Right atrium auricular region (tissue), 2 donors: ENCODE measurements around the gene XXYLT1. TPM values are rescaled to one million over a fixed set of nuclear protein-coding genes. Genes with fewer than 3 reads are reported as not detected.

Experiments
- DNase-seq: peaks from one replicate; pipeline ENCODE4 v3.0.0-alpha.2; 2019; ENCODE audit warnings: low spot score
- H3K27ac ChIP-seq, 2 donors: fragments of 200-600 bp; sonication (generic); 1 replicate in 1 of 2; 2 replicates in 1 of 2; pipeline ENCODE4 v1.5.1; 2016 to 2019
- H3K27me3 ChIP-seq, 2 donors: fragments of 200-600 bp; sonication (generic); one replicate each; pipeline versions ENCODE4 v1.5.1 to v1.6.0; 2017 to 2019
- H3K36me3 ChIP-seq: fragments of 200-600 bp; sonication (generic); one replicate; pipeline ENCODE4 v1.5.1; 2016
- H3K4me1 ChIP-seq, 2 donors: fragments of 200-600 bp; sonication (generic); one replicate each; pipeline versions ENCODE4 v1.5.1 to v1.6.0; 2017 to 2019
- H3K4me3 ChIP-seq, 2 donors: fragments of 200-600 bp; sonication (generic); 1 replicate in 1 of 2; 2 replicates in 1 of 2; pipeline ENCODE4 v1.5.1; 2017 to 2019; ENCODE audit warnings: mild to moderate bottlenecking in 1 of 2, moderate library complexity in 1 of 2
- H3K9me3 ChIP-seq, 2 donors: fragments of 200-600 bp; sonication (generic); one replicate each; pipeline ENCODE4 v1.5.1; 2019
- total RNA-seq, 2 donors: library from RNA; depleted of rRNA; stranded (reverse); fragments of >200 nt; gene quantifications; one replicate each; pipeline ENCODE4 v1.1.0, GENCODE V29; 2016
- TF ChIP-seq, protein P1 (sequence below), 2 donors: fragments of 200-600 bp; sonication (generic); IDR thresholded peaks; one replicate each; pipeline ENCODE4 v1.5.1; 2019; ENCODE audit warnings: antibody characterized with exemption in 2 of 2

XXYLT1 gene
- total RNA-seq, 2 donors from 2014 or later = 4.6 to 6.7 TPM

DNA sequence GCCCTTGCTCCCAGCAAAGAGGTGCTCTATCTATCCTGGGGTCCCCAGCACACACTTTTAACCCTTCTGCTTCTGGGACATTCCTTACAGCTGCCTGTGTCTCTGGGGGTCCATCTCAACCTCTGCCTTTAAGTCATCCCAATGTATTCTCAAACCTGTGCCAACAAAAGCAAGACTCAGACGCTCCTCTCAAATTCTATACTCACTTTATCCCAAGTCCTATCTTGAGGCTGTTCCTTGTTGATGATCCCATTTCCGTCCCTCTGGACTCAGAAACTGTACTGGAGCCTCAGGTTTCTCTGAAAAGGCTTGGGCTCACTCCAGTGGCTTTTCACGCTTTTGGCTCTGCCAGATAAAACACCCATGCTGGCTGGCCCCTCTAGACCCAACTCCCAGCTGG lies 69.7 kb downstream of the XXYLT1 start:
- Histone ChIP-seq H3K9me3 (no peaks in the 10 kb centered on the region), H3K36me3 (no peaks in the 10 kb centered on the region), H3K27ac (no peak overlapping the region), H3K4me3 (no peak overlapping the region), H3K4me1 (peaks cover 0 to 31% of the 10 kb centered on the region in 2 donors), H3K27me3 (no peaks in the 10 kb centered on the region)
- TF ChIP-seq, protein P1, sequence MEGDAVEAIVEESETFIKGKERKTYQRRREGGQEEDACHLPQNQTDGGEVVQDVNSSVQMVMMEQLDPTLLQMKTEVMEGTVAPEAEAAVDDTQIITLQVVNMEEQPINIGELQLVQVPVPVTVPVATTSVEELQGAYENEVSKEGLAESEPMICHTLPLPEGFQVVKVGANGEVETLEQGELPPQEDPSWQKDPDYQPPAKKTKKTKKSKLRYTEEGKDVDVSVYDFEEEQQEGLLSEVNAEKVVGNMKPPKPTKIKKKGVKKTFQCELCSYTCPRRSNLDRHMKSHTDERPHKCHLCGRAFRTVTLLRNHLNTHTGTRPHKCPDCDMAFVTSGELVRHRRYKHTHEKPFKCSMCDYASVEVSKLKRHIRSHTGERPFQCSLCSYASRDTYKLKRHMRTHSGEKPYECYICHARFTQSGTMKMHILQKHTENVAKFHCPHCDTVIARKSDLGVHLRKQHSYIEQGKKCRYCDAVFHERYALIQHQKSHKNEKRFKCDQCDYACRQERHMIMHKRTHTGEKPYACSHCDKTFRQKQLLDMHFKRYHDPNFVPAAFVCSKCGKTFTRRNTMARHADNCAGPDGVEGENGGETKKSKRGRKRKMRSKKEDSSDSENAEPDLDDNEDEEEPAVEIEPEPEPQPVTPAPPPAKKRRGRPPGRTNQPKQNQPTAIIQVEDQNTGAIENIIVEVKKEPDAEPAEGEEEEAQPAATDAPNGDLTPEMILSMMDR (IDR thresholded peaks at IDR 0.05) = no peak
- DNase-seq = peak; percentile 32

DNA sequence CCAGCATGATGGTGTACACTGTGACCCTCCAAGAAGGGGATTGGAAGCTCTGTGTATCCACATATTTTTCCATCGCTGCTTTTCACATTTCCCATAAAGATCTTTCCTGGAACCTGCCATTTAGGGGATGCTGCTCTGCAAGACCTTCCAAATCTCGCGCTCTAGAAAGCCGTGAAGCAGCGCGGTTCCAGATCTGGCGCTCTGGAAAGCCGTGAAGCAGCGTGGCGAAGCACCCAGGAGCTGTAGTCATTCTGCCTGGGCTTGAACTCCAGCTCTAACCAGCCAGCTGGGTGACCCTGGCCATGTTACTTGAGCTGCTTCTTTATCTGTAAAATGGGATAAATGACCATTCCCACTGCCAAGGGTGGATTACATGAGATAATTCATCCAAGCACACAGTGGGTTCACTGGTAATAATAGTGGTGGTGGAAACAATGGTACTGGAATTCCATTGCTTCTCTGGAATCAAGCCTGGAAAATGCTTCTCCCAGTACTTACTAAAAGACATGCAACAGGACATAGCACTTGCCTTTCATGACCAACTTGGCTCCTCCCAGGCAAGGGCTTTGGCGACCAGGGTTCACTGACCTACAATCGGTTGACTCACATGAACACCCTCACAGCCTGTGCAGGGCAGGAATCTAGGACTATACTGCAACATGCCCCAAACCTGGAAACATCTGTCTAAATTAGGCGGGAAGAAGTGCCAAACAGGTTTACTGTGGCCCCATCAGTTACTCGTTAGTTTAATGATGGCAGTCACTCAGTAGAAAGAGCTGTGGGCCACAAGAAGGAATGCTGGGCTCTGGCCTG lies 70.7 kb downstream of the XXYLT1 start:
- no peaks in the 10 kb centered on the region for H3K9me3 ChIP-seq
- no peak overlapping the region for H3K4me3 ChIP-seq
- no peak overlapping the region for H3K27ac ChIP-seq
- H3K27me3 ChIP-seq = no peaks in the 10 kb centered on the region
- peaks cover 0 to 37% of the 10 kb centered on the region in 2 donors for H3K4me1 ChIP-seq
- no peaks in the 10 kb centered on the region for H3K36me3 ChIP-seq
- DNase-seq = peak; percentile 26
- TF ChIP-seq, protein P1 (IDR thresholded peaks at IDR 0.05) = no peak

DNA sequence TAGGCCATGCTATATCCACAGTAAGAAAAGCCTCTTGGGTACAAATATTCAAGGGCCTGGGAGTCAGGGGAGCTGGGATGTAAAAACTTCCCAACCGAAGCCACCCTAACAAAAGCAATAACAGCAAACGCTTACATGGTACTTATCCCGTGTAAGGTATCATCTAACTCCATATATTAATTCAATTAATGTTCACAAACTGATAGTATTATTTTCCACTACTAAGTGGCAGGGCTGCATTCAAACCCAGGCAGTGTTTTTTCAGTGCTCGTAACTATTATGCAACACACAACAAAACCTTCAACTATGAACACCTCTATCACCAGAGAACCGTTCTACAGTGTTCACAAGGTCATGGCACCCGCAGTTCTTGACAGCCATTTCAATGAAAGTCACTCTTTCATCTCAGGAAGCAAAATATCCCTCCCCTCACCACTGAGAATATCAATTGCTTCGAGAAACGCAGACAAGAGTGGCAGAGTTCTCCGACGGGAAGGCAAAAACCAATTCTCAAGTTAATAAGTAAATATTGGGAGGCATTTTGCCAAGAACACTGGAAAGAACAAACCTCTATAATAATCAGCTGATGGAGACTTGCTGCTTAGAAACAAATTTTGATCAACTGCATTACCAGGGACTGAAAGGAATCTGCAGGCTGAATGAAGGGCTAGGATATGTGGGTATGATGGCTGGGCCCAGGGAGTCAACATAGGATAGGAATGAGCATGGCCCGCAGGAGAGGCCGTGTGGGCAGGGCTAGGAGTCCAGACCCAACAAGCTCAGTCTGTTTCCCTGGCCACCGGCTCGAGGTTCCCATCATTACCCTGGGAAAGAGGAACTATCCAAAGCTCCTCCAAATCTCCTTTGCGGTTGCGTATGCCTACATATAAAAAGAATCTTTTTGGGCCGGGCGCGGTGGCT lies 72.3 kb downstream of the XXYLT1 start:
- TF ChIP-seq, protein P1 (IDR thresholded peaks at IDR 0.05) = no peak
- H3K4me1 ChIP-seq = peaks cover 0 to 23% of the 10 kb centered on the region in 2 donors
- H3K27me3 ChIP-seq = no peaks in the 10 kb centered on the region
- H3K36me3 ChIP-seq = no peaks in the 10 kb centered on the region
- H3K4me3 ChIP-seq = no peak overlapping the region
- H3K9me3 ChIP-seq = no peaks in the 10 kb centered on the region
- H3K27ac ChIP-seq = no peak overlapping the region
- DNase-seq = peak; percentile 46

DNA sequence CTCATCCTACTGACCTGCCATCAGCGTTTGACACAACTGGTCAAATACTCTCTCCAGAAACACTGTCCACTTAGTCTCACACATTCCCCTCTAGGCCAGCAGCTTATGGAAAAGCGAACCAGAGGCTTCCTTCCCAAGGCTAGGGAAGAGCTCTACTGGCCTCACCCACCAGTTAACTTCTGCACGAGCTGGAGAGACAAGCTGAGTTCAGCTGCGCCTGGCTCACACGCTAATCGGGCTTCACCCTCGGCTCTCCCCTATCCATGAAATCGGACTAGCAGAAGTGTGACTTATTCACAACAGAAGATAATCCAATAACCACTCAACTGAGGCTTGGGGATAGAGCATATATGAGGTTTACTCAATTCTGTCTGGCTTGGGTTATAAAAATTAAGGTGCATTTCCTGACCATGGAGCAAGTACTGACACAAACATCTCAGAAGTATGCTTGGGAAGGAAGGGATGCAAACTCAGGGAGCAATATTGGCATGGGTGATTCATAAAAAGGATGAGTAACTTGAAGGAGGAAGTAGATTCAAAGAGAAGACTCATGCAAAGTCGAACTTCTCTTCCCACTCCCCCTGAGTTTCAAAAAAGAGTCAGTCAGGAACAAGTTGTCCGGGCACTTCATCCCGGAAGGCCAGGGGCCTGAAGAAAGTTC lies 73.1 kb downstream of the XXYLT1 start:
- Histone ChIP-seq H3K9me3 (no peaks in the 10 kb centered on the region), H3K4me1 (peaks cover 0 to 20% of the 10 kb centered on the region in 2 donors), H3K36me3 (no peaks in the 10 kb centered on the region), H3K27me3 (no peaks in the 10 kb centered on the region), H3K4me3 (no peak overlapping the region), H3K27ac (no peak overlapping the region)
- TF ChIP-seq, protein P1 (IDR thresholded peaks at IDR 0.05) = no peak
- peak; percentile 48 for DNase-seq

DNA sequence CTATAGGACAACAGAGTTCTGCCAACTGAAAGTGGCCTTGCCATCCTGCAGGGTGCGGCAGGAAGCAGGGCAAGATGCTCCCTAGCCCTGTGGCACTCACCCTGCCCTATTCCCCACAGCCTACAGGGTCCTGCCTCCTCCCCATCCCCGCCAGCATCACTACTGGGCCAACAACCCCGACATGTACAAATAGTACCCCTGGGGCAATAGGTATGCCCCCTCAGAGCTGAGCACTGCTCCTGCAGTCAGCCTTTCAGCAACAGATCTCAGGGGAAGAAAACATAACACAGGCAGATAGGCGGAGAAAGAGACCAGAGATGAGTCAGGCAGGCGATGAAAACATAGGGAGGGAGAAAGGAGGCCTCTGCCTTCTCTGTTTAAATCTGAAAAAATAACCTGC lies 74.7 kb downstream of the XXYLT1 start:
- peaks cover 0 to 8% of the 10 kb centered on the region in 2 donors for H3K9me3 ChIP-seq
- TF ChIP-seq, protein P1 (IDR thresholded peaks at IDR 0.05) = peak in 1 of 2 donors; percentile 30
- DNase-seq = peak; percentile 54
- peaks cover 0 to 20% of the 10 kb centered on the region in 2 donors for H3K4me1 ChIP-seq
- no peaks in the 10 kb centered on the region for H3K27me3 ChIP-seq
- peak overlapping the region in 1 of 2 donors; percentile 1 for H3K27ac ChIP-seq
- no peaks in the 10 kb centered on the region for H3K36me3 ChIP-seq
- H3K4me3 ChIP-seq = no peak overlapping the region
